H1 (cell line): ENCODE data around the gene MS4A18. TPM values are rescaled to one million over a fixed set of nuclear protein-coding genes. Genes with fewer than 3 reads are reported as not detected.

Experiments
- ASH2L ChIP-seq: fragments of 200-600, 300-600 bp; sonication (generic); IDR thresholded peaks from one replicate; pipeline ENCODE4 v1.7.1; 2017; ENCODE audit warnings: low read length
- CHD7 ChIP-seq: fragments of 300-600 bp; sonication (generic); IDR thresholded peaks from 2 replicates; pipeline ENCODE4 v1.7.1; 2012; ENCODE audit warnings: low read length, moderate library complexity, mild to moderate bottlenecking, inconsistent platforms; ENCODE audit not compliant: insufficient replicate concordance
- CTBP2 ChIP-seq: IDR thresholded peaks from 2 replicates; pipeline ENCODE4 v1.7.0; 2011; ENCODE audit warnings: borderline replicate concordance, mild to moderate bottlenecking, moderate library complexity, mixed read lengths, low read length; ENCODE audit not compliant: insufficient read depth, insufficient read length
- HDAC6 ChIP-seq: IDR thresholded peaks from one replicate; pipeline ENCODE4 v1.7.1; 2012; ENCODE audit warnings: low read depth, mild to moderate bottlenecking, inconsistent platforms, low read length, moderate library complexity
- polyA plus RNA-seq, 7 experiments: library from polyadenylated mRNA; depleted of rRNA in 3 of 7; stranded (reverse) in 5 of 7; unstranded in 2 of 7; fragments of >200 nt in 5 of 7; fragments of 200-250 nt in 2 of 7; gene quantifications; 1 replicate in 5 of 7; 2 replicates in 1 of 7; 4 replicates in 1 of 7; pipeline versions ENCODE4 v1.2.1 to v1.2.3, GENCODE V29; 2011 to 2013; ENCODE audit warnings: missing spikeins in 2 of 7, mixed read lengths in 2 of 7
- total RNA-seq: library from RNA; stranded (reverse); fragmentation: NEBNext Ultra II Directional; extraction: Animal tissue kit (Norgen Biotek cat#: 25700); gene quantifications from 2 replicates; pipeline ENCODE4 v1.2.1, GENCODE V29; 2021

The MS4A18 gene
- total and polyA plus RNA-seq, 2 of the 8 experiments (the other 6 are each of a cell fraction or from before 2014, with no cell fraction given), result not detected

- TF ChIP-seq CHD7 (no peak), CTBP2 (no peak), HDAC6 (no peak), ASH2L (no peak)
Observed at GRCh38 chr11:60706931-60707330, 17.6 kb upstream of the MS4A18 start (continued).
